ENCODE results near the gene PLA2R1.

PLA2R1 gene

DNA sequence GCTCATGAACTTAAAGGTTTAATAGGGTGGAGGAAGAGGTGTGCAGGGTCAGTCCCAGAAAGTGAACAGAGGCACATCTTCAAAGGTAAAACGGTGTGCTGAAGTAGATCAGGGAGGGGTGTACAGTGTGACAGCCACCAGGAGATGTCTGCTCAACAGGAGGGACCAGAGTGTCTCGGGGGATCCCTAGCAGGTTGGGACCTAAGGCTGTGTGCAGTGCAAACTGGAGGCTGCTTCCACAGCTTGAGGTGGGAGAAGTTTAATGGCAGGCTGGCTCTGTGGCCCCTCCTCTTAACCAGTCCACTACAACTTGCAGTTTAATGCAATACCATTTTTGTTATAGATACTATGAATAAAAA is 33.2 kb downstream of the PLA2R1 start:
- no peak for DNase-seq (ENCODE audit: extremely low spot score)
- CTCF ChIA-PET: no interaction called here
- TF ChIP-seq, protein P1, sequence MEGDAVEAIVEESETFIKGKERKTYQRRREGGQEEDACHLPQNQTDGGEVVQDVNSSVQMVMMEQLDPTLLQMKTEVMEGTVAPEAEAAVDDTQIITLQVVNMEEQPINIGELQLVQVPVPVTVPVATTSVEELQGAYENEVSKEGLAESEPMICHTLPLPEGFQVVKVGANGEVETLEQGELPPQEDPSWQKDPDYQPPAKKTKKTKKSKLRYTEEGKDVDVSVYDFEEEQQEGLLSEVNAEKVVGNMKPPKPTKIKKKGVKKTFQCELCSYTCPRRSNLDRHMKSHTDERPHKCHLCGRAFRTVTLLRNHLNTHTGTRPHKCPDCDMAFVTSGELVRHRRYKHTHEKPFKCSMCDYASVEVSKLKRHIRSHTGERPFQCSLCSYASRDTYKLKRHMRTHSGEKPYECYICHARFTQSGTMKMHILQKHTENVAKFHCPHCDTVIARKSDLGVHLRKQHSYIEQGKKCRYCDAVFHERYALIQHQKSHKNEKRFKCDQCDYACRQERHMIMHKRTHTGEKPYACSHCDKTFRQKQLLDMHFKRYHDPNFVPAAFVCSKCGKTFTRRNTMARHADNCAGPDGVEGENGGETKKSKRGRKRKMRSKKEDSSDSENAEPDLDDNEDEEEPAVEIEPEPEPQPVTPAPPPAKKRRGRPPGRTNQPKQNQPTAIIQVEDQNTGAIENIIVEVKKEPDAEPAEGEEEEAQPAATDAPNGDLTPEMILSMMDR (IDR thresholded peaks at IDR 0.05; ENCODE audit: control extremely low read depth, extremely low read depth, low read depth, missing control alignments): no peak
- POLR2A ChIA-PET: no interaction called here

DNA sequence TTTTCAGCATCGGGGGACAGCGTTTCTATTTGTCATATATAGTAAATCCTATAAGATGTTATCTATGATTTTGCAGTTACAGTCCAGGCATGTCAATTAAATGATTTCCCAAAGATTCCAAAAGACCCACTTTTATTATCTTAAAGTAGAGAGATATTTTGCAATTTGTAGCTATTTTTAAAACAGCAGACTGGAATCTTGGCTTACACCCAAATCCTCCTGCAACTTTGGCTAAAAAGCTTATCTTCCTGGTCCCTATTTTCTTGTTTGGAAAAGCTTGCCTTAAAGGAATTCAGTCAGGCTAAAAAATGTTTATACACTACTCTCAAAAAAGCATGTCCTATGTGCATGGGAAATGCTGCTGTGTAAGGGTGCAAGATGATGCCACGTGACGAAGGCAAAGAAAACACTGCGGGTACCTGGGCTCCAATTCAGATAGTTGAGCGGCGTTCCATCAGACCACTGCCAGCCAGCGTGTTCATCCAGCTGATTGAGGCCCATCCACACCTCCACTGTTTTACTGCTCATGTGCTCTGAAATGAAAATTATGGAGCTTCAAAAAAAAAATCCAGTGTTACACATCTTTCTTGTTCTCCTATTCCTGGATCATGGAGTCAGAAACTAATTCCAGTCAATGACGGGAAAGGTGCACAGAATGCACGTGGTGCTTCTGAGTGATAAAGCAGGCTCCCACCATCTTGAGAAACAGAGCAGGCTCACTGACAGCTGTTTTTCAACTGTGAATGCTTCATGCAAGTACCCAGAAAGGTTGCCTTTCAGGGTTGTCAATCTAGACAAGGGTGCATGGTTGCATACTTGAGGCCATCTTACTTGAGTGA is 33.8 kb downstream of the PLA2R1 start:
- TF ChIP-seq, protein P1 (IDR thresholded peaks at IDR 0.05; ENCODE audit: control extremely low read depth, extremely low read depth, low read depth, missing control alignments): no peak
- ChIA-PET CTCF (interaction anchor here (1.9 kb wide), 1 partner anchor 23 kb away, joined by 4 read pairs; no protein-coding TSS in a partner anchor), POLR2A (no interaction called here)
- DNase-seq (ENCODE audit: extremely low spot score): no peak

DNA sequence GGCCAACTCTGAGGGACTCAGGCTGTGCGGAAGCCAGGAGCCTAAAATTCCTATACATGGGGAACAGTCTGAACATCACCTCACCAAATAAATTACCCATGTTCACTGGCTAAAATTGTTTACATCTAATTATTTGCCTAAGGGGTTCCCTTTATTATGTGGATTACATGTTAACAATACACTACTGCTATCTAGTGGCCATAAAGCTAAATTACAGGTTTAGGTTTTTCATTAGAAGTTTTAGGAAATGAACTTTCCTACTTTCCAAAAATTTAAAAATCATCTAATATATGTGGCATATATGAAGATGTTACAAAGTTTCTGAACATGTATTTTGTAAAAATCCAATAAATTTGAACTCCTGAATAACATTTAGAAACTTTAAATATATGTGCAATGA is 40.3 kb downstream of the PLA2R1 start:
- TF ChIP-seq, protein P1 (IDR thresholded peaks at IDR 0.05; ENCODE audit: control extremely low read depth, extremely low read depth, low read depth, missing control alignments): no peak
- DNase-seq (ENCODE audit: extremely low spot score): no peak
- POLR2A ChIA-PET: no interaction called here
- CTCF ChIA-PET: interaction anchor here (1.0 to 2.2 kb wide), 2 partner anchors 14 to 29 kb away, joined by 4 to 8 read pairs; no protein-coding TSS in a partner anchor

DNA sequence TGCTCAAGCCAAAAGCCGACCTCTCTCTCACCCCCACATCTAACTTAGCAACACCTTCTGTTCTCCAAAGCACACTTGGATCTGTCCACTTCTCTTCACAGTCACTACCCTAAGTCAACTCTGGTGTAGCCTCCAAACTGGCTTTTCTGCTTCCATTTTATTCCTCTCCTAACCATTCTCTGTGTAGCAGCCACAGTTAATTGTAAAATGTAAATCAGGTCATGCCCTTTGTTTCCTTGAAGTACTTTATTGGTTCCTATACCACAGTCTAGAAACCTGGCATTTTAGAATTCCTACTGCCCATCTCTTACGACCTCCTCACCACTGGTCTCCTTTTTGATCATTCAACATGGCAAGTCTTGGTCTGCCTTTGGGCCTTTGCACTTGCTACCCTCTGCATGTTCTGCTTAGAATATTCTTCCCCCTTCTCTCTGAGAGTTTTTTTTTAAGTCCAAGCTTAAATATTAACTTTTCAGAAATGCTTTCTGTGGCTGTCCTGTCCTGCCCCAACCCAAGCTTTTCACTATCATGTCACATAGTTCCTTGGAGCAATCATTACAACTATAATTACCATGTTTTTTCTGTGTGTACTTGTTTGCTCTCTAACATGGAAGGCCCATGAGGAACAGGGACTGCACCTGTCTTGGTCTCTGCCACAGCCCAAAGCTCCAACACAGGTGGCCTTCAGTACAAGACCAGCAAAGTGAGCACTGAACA is 42.9 kb downstream of the PLA2R1 start:
- CTCF ChIA-PET: interaction anchor here (1.0 kb wide), 1 partner anchor 55 kb away, joined by 3 read pairs; no protein-coding TSS in a partner anchor
- DNase-seq (ENCODE audit: extremely low spot score): no peak
- POLR2A ChIA-PET: no interaction called here
- TF ChIP-seq, protein P1 (IDR thresholded peaks at IDR 0.05; ENCODE audit: control extremely low read depth, extremely low read depth, low read depth, missing control alignments): no peak

DNA sequence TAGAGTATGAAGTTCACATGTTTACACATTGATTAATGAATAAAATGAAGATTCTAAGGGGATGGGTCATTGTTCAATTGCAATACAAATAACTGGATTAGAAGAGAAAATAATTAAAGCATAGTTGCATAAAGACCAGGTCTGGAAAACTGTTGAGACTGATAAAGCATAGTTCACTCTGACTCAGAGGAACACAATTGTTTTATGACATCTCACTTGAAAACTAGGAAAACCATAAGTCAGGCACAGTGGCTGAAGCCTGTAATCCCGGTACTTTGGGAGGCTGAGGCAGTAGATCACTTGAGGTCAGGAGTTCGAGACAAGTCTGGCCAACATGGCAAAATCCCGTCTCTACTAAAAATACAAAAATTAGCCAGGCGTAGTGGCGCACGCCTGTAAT is 46.7 kb downstream of the PLA2R1 start:
- no peak for DNase-seq (ENCODE audit: extremely low spot score)
- CTCF ChIA-PET: interaction anchor here (1.3 kb wide), 1 partner anchor 11 kb away, joined by 3 read pairs; no protein-coding TSS in a partner anchor
- TF ChIP-seq, protein P1 (IDR thresholded peaks at IDR 0.05; ENCODE audit: control extremely low read depth, extremely low read depth, low read depth, missing control alignments): no peak
- POLR2A ChIA-PET: interaction anchor here (0.6 kb wide), 1 partner anchor 294 kb away, joined by 5 read pairs; no protein-coding TSS in a partner anchor

DNA sequence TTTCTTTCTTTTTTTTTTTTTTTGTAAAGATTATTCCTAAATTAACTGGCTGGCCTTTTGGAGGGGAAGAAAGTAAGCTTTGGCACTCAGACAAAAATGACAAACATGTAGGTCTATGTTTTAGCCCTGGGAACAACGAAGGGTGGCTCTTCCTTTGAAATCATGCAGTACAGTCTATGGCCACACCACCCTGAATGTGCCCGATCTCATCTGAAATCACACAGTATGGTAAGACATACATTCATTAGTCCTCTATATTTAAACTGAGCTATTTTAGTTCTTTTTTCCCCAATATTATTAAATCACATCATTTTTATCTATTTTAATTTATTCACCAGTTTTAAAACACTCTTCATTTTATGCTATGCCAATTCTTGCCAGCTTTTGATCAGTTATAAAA is 48.2 kb downstream of the PLA2R1 start:
- ChIA-PET POLR2A (no interaction called here), CTCF (interaction anchor here (1.3 kb wide), 1 partner anchor 10 kb away, joined by 3 read pairs; no protein-coding TSS in a partner anchor)
- TF ChIP-seq, protein P1 (IDR thresholded peaks at IDR 0.05; ENCODE audit: control extremely low read depth, extremely low read depth, low read depth, missing control alignments): no peak
- no peak for DNase-seq (ENCODE audit: extremely low spot score)
